Panc1 (cell line): Measurements from ENCODE around the gene BTK. TPM values are rescaled to one million over a fixed set of nuclear protein-coding genes. Genes with fewer than 3 reads are reported as not detected.

Experiments used
- ATAC-seq: fragments of 200-7000 bp; cut with Tn5 transposase; 2 replicates; pipeline ENCODE4 v1.9.1; 2020; ENCODE audit warnings: mild to moderate bottlenecking, moderate library complexity
- BruUV-seq: library from RNA; stranded (reverse); fragments of 400-500 nt; replicated peaks from 2 replicates; lab custom pipeline; 2021; lab: Mats Ljungman, UMichigan
- CTCF ChIA-PET: fragments of 300-600 bp; sonication (Branson Sonifier 250); formaldehyde crosslinking; loops from one replicate; lab custom pipeline; 2022; ENCODE audit warnings: antibody characterized with exemption; lab: Charles Lee
- POLR2A ChIA-PET: fragments of 300-600 bp; sonication (Branson Sonifier 250); formaldehyde crosslinking; loops from one replicate; lab custom pipeline; 2022; ENCODE audit warnings: antibody characterized with exemption; lab: Charles Lee
- DNase-seq: peaks from one replicate; pipeline ENCODE4 v3.0.0-alpha.2; 2010; ENCODE audit warnings: low read depth, low spot score
- H3K27ac ChIP-seq: 2 replicates; pipeline ENCODE4 v1.5.1; 2011; ENCODE audit warnings: mild to moderate bottlenecking, low read length, inconsistent platforms
- H3K27me3 ChIP-seq: fragments of 200-500 bp; sonication (Bioruptor generic); 2 replicates; pipeline ENCODE4 v1.6.0; 2014; ENCODE audit warnings: low read length, inconsistent platforms; ENCODE audit not compliant: control insufficient read depth, insufficient read depth
- H3K36me3 ChIP-seq: fragments of 200-500 bp; sonication (Bioruptor generic); 2 replicates; pipeline ENCODE4 v1.5.1; 2014; ENCODE audit warnings: inconsistent platforms, mild to moderate bottlenecking, low read length, moderate library complexity; ENCODE audit not compliant: control insufficient read depth, insufficient read depth
- H3K4me1 ChIP-seq: 2 replicates; pipeline ENCODE4 v1.5.1; 2011; ENCODE audit warnings: inconsistent platforms, mild to moderate bottlenecking, low read length, moderate library complexity; ENCODE audit not compliant: control insufficient read depth, insufficient read depth
- H3K4me3 ChIP-seq, 2 experiments: 2 replicates each; pipeline ENCODE4 v1.5.1; 2011 to 2012; ENCODE audit warnings: low read depth in 2 of 2, low read length in 2 of 2, mild to moderate bottlenecking in 2 of 2, inconsistent platforms in 1 of 2, moderate library complexity in 1 of 2
- H3K9me3 ChIP-seq: fragments of 200-500 bp; sonication (Bioruptor generic); 2 replicates; pipeline ENCODE4 v1.5.1; 2014; ENCODE audit warnings: low read depth, mild to moderate bottlenecking, inconsistent platforms, low read length, moderate library complexity; ENCODE audit not compliant: control insufficient read depth, insufficient read depth
- CTCF ChIP-seq: fragments of 450-650 bp; IDR thresholded peaks from 2 replicates; pipeline ENCODE4 v1.5.1; 2017; ENCODE audit warnings: mild to moderate bottlenecking
- POLR2AphosphoS5 ChIP-seq: IDR thresholded peaks from 2 replicates; pipeline ENCODE4 v1.6.1; 2012; ENCODE audit warnings: mild to moderate bottlenecking, low read depth, low read length, moderate library complexity
- REST ChIP-seq, 2 experiments: IDR thresholded peaks; 2 replicates each; pipeline ENCODE4 v1.6.1; 2011 to 2012; ENCODE audit warnings: low read depth in 2 of 2, control low read depth in 1 of 2, low read length in 1 of 2, mild to moderate bottlenecking in 1 of 2, moderate library complexity in 1 of 2; ENCODE audit not compliant: insufficient read depth in 1 of 2
- SIN3A ChIP-seq: IDR thresholded peaks from 2 replicates; pipeline ENCODE4 v1.6.1; 2012; ENCODE audit warnings: low read depth, mild to moderate bottlenecking, low read length, moderate library complexity, borderline replicate concordance; ENCODE audit not compliant: insufficient read depth
- TCF7L2 ChIP-seq: IDR thresholded peaks from 2 replicates; pipeline ENCODE4 v1.6.1; 2011; ENCODE audit warnings: mild to moderate bottlenecking, low read depth, low read length, inconsistent platforms
- in situ Hi-C: cut with HindIII; loops from 2 replicates; pipeline ENCODE4 v1.10.0; 2016; ENCODE audit warnings: low sequenced_read_pairs, low pct_unique_long_range_greater_than_20kb
- intact Hi-C: fragments of 100-400 bp; cut with micrococcal nuclease; formaldehyde crosslinking; loops from one replicate; pipeline ENCODE4 v1.10.0; 2022; ENCODE audit not compliant: unreplicated experiment
- total RNA-seq: library from RNA; stranded (reverse); gene quantifications from one replicate; pipeline ENCODE4 v1.2.1, GENCODE V29; 2021; ENCODE audit not compliant: unreplicated experiment

The BTK gene
- total RNA-seq, 1 experiment from 2014 or later = not detected

- no peak for TF ChIP-seq CTCF
- TF ChIP-seq REST (IDR thresholded peaks at IDR 0.05; ENCODE audit: insufficient read depth in 1 of 2, low read depth in 2 of 2, low read length in 1 of 2) = no peak
- TF ChIP-seq POLR2AphosphoS5 = no peak
- no peak for TF ChIP-seq TCF7L2
- in situ Hi-C loops = no loop called here
- CTCF ChIA-PET = no interaction called here
These were observed 16.3 kb downstream of the BTK start for GRCh38 chrX:101369687-101370086.

GRCh38 chrX:101368800-101369199 is 17.2 kb downstream of the BTK start:
- Histone ChIP-seq H3K4me3 (no peak overlapping the region), H3K4me1 (no peaks in the 10 kb centered on the region), H3K27me3 (peaks cover 7% of the 10 kb centered on the region; the same call in 1 of the 2 replicates), H3K9me3 (no peaks in the 10 kb centered on the region), H3K27ac (no peak overlapping the region), H3K36me3 (no peaks in the 10 kb centered on the region)
- TF ChIP-seq REST (IDR thresholded peaks at IDR 0.05; ENCODE audit: insufficient read depth in 1 of 2, low read depth in 2 of 2, low read length in 1 of 2) = no peak
- TF ChIP-seq SIN3A = no peak
- no peak for TF ChIP-seq POLR2AphosphoS5
- TF ChIP-seq CTCF = no peak
- TF ChIP-seq TCF7L2 = no peak
- in situ Hi-C loops (no loop called here), intact Hi-C loops (no loop called here)
- ChIA-PET CTCF (no interaction called here), POLR2A (no interaction called here)
- no TSS peak for BruUV-seq
- DNase-seq = no peak
- ATAC-seq = no peak

More at GRCh38 chrX:101369687-101370086, 16.3 kb downstream of the BTK start:
- Histone ChIP-seq H3K9me3 (no peaks in the 10 kb centered on the region), H3K4me3 (no peak overlapping the region), H3K27ac (no peak overlapping the region), H3K27me3 (peaks cover 10% of the 10 kb centered on the region; the same call in 1 of the 2 replicates), H3K4me1 (no peaks in the 10 kb centered on the region), H3K36me3 (no peaks in the 10 kb centered on the region)
- no TSS peak for BruUV-seq
- intact Hi-C loops = no loop called here
- ATAC-seq = no peak
- POLR2A ChIA-PET = no interaction called here
- no peak for DNase-seq
